ENCODE data around the gene KCTD11. TPM values are rescaled to one million over a fixed set of nuclear protein-coding genes. Genes with fewer than 3 reads are reported as not detected.

Gene KCTD11
- total and polyA plus RNA-seq, 2 of the 13 experiments (the other 11 are each of a cell fraction or from before 2014, with no cell fraction given): 1.6 to 2.6 TPM

DNA sequence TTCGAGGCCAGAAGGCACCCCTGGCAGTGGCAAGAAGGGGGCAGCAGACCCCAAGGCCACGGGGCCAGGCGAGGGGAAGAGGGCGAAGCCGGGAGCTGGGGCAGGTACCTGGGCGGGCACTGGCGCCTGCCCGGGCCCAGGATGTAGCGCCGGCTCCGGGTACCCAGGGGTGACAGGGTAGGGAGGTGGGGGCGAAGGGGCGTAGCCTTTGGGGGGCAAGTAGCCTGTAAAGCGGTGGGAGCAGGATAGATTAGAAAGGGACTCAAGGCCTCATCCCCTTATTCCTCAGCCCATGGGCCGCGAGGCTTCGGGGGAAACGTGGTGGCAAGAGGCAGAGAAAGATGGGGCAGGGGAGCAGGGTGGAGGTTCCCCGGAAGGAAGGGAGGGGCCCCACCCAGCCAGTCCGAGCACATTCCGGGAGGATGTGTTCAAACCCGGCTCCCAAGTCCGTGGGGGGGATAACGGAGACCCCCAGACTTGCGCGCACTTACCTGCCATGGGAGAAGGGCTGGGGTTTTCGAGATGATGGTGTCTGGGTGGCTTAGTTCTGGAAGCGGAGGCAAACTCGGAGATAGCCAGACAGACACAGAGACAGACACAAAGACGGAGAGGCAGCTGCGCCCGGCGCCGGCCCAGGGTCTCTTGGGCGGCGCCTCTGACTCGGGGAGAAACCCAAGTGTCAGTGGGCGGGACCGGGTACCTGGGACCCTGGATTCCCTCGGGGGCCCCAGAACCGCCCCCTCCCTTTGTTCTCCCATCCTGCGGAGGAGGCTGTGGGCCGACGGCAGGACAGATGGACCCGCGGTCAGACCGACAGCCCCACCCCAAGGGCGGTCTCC is 41.9 kb downstream of the KCTD11 start (continued):
- TF ChIP-seq, protein P1, sequence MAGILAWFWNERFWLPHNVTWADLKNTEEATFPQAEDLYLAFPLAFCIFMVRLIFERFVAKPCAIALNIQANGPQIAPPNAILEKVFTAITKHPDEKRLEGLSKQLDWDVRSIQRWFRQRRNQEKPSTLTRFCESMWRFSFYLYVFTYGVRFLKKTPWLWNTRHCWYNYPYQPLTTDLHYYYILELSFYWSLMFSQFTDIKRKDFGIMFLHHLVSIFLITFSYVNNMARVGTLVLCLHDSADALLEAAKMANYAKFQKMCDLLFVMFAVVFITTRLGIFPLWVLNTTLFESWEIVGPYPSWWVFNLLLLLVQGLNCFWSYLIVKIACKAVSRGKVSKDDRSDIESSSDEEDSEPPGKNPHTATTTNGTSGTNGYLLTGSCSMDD (CRISPR knock-in tag; IDR thresholded peaks at IDR 0.05): no peak
- no peak for TF ChIP-seq TEAD2 (CRISPR knock-in tag; IDR thresholded peaks at IDR 0.05)
- TF ChIP-seq, protein P2, sequence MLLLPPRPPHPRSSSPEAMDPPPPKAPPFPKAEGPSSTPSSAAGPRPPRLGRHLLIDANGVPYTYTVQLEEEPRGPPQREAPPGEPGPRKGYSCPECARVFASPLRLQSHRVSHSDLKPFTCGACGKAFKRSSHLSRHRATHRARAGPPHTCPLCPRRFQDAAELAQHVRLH (CRISPR knock-in tag; IDR thresholded peaks at IDR 0.05; ENCODE audit: borderline replicate concordance, low read depth): no peak
- no peak for TF ChIP-seq SMAD3 (CRISPR knock-in tag; IDR thresholded peaks at IDR 0.05)
- no peak for TF ChIP-seq E2F5 (CRISPR knock-in tag; conservative IDR thresholded peaks at IDR 0.05)
- 0 out of 2 replicates have a peak, but pooled peaks have one; percentile 15 for TF ChIP-seq ARID4A (CRISPR knock-in tag; IDR thresholded peaks at IDR 0.05; ENCODE audit: borderline replicate concordance)
- TF ChIP-seq HMGXB3 (CRISPR knock-in tag; IDR thresholded peaks at IDR 0.05; ENCODE audit: borderline replicate concordance): no peak
- 0 out of 2 replicates have a peak, but pooled peaks have one; percentile 21 for TF ChIP-seq BCL6 (CRISPR knock-in tag; IDR thresholded peaks at IDR 0.05)
- TF ChIP-seq ZBTB7A (CRISPR knock-in tag; IDR thresholded peaks at IDR 0.05): 0 out of 2 replicates have a peak, but pooled peaks have one; percentile 23
- TF ChIP-seq U2AF2 (IDR thresholded peaks at IDR 0.05; ENCODE audit: low read depth, low read length): no peak
- TF ChIP-seq HNF1A (IDR thresholded peaks at IDR 0.05; ENCODE audit: low read depth): no peak
- TF ChIP-seq HNF1A (CRISPR knock-in tag; IDR thresholded peaks at IDR 0.05; ENCODE audit: borderline replicate concordance): no peak
